Raji (cell line): ENCODE results near the gene TTLL9.

Experiments used
- POLR2A ChIP-seq: IDR thresholded peaks from 2 replicates; pipeline ENCODE4 v1.6.1; 2011; ENCODE audit warnings: low read depth, low read length, control low read depth; ENCODE audit not compliant: insufficient read depth

The TTLL9 gene, protein sequence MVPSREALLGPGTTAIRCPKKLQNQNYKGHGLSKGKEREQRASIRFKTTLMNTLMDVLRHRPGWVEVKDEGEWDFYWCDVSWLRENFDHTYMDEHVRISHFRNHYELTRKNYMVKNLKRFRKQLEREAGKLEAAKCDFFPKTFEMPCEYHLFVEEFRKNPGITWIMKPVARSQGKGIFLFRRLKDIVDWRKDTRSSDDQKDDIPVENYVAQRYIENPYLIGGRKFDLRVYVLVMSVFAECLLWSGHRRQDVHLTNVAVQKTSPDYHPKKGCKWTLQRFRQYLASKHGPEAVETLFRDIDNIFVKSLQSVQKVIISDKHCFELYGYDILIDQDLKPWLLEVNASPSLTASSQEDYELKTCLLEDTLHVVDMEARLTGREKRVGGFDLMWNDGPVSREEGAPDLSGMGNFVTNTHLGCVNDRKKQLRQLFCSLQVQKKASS

DNA sequence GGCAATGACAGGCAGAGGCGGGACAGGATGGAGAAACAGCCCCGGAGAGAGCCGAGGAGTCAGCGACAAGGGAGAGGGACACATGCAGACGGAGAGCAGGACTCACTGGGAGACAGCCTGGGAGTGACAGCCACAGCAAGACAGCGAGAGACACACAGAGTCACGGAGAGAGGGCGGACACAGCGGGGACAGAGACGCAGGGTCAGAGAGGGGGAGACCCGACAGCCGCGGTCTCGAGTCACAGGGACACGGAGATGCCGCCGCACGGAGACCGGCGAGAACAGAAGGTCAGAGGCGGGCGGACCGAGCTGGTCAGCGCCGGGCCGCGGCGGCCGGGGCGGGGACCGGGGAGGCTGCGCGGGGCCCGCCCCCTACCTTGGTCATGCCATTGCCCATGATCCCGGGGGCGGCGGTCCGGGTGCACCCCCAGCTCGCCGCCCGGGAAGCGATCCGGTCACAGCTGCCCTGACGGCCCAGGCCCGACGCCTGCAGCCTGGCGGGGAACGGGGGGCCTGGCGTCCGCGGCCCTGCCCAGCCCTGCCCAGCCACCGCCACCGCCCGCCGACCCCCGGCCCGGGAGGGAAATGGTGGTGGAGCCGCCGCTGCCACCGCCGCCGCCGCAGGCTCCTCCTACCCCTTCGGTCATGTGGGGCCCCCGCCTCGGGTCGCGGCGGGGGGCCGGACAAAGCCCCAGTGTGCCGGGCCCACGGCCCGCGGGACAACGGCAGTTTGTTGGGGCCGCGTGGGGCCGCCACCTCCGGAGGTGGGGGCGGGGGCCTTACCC, at the start of gene TTLL9, which contains the start of gene DUSP15:
TTLL9 (plus strand) TSS at position 693 of the 784 bp plus-strand sequence. CDS start 493 bp downstream, outside the sequence.
DUSP15 (minus strand) TSS at position 586 of the 784 bp plus-strand sequence; CDS start at position 396, 190 bp downstream.
- TF ChIP-seq POLR2A = no peak

DNA sequence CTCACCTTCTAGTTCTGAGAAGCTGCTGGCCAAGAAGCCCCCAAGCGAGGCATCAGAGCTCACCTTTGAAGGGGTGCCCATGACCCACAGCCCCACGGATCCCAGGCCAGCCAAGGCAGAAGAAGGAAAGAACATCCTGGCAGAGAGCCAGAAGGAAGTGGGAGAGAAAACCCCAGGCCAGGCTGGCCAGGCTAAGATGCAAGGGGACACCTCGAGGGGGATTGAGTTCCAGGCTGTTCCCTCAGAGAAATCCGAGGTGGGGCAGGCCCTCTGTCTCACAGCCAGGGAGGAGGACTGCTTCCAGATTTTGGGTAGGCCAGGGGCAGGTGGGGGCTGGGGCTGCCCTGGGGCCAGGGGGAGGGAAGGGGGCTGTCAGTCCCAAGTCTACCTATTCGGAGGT, 49.0 kb upstream of the TTLL9 start:
- no peak for TF ChIP-seq POLR2A

DNA sequence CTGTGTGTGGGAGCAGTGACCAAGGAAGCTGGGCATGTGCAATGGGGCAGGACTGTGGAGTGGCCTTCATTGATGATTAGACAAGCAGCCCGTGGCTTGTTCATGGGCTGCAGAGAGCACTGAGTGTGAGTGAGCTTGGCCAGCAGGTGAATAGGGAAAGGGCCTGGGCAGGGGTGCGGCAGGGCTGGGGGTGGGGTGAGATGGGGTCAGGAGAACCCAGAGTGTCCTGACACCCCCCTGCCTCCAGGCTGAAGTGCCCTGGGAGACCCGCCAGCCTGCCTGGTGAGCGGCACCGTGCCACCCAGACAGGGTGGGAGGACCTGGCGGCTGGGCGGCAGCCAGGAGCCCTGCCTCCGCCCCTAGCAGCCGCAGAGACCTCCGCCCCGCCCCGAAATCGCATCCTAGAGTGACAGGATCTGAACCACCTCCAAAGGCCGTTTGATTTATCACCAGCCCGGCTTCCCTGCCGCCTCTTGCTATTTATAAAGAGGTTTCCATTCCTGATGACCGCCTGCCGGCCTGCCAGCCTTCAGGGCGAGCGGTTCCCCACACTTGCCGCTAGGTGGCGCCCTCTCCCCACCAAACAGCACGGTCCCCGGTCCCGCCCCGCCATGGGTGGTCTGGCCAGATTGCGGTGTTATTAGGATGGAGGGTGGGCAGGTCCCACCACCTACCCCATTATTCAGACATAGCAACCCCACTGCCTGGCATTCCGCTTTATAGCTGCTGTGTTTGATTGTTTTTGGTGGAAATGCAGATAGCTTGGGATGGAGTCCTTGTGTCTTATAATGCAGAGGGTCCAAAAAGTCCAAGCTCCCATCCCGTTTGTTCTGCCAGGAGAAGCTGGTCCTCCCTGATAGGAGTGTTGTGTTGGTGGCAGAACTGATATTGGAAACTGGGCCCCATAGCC, 47.8 kb upstream of the TTLL9 start:
- no peak for TF ChIP-seq POLR2A

DNA sequence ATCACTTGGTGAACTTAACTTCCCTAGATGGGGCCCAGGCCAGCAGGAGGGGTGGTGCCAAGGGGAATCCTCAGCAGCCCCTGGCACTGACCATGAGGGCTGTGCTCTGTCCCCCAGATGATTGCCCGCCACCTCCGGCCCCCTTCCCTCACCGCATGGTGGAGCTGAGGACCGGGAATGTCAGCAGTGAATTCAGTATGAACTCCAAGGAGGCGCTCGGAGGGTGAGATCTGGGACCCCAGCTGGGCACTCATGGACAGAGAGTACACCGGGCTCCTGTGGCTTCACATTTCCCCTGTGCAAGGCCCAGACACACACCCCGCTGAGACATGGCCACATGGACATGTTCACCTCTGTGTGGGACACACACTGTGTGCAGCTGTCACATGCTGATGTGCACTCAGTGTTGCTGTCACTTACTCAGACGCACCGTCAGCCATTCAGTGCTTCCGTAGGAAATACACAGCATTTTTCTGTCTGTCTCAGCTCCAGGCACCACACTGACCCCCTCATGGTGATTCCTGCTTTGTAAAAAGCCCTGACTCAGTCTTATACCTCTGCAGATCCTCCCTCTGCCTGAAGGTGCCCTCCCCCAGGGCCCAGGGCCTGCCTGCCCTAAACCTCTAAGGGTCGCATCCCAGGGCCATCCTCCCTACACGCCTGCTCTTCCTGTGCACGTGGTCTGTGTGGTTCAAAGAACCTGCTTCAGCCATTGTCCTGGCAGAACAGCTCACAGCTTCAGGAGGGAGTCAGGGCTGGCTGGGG, 46.9 kb upstream of the TTLL9 start:
- no peak for TF ChIP-seq POLR2A

DNA sequence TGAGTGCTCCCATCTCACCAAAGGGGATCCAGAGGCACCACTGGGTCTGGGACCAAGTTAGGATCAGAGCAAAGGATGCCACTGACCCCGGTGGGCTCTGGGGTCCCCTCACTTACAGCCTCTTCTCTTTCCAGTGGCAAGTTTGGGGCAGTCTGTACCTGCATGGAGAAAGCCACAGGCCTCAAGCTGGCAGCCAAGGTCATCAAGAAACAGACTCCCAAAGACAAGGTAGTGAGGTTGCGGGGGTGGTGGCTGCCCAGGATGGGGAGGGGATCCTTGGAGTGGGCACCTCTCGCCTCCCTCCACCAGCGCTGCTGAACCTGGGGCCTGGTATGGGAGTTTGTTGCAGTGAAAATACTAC, 46.3 kb upstream of the TTLL9 start:
- no peak for TF ChIP-seq POLR2A

DNA sequence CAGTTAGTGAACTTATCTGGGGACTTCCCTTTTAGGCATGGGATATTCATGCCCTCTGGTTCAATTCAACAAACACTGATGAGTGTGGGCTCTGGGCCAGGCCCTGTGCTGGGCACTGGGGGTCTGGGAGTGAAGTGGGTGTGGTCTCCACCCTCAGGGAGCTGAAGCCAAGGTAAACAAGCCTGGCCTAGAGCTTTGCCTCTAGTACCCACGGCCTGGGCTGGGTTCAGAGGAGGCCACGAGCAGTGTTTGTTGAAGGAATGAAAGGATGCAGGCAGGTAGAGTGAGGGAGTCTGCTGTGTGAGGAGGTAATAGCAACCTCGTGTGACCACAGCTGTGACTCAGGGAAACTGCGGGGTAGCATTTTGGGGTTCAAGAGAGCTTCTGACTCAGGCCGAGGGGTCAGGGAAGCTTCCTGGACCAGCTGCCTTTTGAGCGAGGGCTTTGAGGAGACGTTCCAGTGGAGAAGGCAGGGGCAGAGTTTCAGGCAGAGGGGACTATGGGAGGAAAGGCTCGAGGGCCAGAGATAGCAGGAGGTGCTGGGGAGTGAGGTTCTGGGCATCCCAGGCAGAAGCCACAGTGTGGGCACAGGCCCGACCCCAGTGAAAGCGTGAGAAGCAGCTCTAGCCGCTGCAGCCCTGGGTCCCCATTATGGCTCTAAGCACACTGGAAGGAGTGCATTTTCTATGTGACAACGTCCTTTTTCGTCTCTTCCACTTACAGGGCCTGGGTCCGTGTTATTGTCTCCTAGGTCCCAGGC, 45.7 kb upstream of the TTLL9 start:
- TF ChIP-seq POLR2A = no peak

DNA sequence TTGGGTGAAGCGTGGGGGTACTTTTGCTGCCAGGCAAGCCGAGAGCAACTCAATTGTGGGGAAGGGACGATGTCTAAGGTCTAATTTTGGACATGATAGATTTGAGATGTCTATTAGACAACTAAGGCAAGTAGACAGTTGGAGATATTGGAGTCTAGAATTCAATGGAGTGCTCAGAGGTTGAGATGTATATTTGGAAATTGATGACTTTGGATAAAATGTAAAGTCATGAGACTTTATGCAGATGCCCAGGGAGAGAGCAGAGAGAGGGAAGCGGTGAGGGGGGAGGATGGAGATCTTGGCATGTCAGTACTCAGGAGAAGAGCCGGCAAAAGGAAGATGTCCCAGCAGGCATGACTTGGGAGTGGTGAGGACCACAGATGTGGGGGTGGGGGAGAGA, 44.4 kb upstream of the TTLL9 start:
- no peak for TF ChIP-seq POLR2A

DNA sequence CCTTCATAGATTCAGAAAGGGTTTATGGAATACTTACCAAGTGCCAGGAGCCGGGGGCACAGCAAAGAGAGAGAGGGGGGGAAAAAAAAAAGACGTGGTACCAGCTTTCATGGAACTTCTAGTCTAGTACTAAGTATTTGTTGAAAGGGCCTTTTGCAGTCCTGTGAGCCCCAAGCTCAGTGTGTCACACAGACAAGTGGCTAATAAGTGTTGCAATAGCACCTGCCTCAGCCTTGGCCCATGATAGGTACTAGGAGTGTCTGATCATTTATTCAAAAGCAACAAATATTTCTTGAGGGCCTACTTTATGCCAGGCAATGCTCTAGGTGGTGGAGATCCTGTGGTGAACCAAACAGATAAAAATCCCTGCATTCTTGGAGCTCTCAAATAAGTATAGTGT, 43.4 kb upstream of the TTLL9 start:
- TF ChIP-seq POLR2A = no peak

DNA sequence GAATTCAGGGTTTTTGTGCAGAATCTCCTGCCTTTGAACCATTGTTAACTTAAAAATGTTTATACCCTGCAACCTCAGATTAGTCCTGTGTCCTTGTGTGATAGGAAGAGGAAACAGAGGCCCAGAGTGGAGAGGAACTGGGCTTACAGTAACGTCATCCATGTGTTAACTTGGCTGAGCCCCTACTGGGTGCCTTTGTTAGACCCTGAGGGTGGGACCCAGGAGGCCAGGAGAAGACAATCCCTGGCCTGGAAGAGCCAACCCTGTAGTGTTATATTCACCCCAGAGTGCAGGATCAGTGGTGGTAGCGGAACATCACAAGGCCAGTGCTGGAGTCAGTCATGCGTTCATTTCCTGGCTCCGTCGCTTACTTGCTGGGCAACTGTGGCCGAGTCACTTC, 40.7 kb upstream of the TTLL9 start:
- TF ChIP-seq POLR2A = no peak

DNA sequence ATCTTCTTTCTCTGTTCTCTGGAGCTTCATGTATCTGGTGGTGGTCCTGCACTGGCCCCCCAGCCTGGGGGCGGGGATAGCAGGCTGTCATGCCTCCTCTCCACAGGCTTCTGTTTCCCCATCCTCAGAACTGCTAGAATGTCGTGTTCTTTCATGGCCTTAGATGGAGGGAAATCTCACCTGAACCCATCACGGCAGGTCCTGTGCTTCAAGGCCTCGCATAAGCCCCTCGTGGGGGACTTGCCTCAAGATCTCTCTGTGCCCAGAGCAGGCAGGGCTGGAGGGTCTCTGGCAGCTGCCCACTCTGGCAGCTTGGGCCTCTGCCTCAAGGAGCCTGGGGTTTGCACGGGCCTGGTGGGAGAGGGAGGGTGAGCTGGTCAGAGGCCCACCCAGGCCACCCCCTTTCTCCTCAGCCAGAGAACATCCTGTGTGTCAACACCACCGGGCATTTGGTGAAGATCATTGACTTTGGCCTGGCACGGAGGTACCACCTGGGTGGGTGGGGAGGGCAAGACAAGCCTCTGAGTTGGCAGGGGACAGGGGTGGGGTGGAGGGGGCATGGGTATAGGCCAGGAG, 39.9 kb upstream of the TTLL9 start:
- no peak for TF ChIP-seq POLR2A

DNA sequence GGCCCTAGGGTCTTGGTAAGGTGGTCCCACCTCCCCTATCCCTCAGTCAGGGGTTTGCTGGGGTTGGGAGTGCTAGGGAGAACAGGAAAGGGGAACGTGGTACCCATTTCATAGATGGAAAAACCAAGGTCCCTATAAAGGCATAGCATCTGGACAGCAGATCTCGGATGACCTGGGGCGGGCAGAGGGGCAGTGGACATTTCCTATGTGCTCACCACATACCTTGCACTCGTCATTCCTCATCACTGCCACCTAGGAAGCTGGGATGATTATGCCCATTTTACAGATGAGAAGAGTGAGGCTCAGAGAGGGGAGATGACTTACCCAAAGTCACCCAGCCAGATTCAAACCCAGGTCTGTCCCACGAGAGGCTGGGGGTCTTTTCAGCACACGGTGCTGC, 39.2 kb upstream of the TTLL9 start:
- no peak for TF ChIP-seq POLR2A

DNA sequence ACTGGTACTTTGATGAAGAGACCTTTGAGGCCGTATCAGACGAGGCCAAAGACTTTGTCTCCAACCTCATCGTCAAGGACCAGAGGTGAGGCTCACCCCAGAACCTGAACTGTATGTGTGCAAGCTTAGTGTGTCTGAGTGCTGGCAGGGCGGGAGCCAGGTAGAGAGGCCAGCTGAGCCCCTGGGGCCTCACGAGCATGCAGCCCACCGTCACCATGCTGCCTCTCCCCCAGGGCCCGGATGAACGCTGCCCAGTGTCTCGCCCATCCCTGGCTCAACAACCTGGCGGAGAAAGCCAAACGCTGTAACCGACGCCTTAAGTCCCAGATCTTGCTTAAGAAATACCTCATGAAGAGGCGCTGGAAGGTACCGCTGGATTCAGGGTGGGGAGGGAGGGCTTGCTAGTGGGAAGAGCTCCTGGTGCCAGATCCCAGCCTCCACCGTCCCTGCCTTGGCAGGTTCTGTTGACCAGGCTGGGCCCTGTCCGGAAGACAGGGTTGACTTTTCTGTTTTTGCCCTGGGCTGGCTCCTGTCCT, 38.6 kb upstream of the TTLL9 start:
- TF ChIP-seq POLR2A = no peak

DNA sequence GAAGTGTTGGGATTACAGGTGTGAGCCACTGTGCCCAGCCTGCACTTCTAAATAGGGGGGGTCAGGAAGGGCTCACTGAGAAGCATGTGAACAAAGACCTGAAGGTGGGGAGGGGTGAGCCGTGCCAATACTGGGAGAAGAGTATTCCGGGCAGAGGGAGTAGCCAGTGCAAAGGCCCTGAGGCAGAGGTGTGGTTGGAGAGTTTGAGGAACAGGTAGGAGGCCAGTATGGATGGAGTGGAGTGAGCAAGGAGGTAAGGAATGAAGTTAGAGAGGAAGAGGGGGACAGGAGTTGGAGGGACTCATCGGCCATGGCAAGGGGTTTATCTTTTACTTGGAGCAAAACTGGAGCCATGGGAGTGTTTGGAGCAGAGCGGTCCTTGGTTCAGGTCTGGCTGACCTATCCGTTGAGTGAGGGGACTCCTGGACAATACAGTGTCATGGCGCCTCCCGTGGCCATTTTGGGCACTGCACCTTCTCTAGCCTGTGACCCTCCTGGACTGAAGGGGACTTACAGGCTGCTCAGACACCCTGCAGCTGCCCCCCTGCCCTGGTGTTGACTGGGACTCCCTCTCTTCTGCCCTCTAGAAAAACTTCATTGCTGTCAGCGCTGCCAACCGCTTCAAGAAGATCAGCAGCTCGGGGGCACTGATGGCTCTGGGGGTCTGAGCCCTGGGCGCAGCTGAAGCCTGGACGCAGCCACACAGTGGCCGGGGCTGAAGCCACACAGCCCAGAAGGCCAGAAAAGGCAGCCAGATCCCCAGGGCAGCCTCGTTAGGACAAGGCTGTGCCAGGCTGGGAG, 37.1 kb upstream of the TTLL9 start:
- TF ChIP-seq POLR2A = no peak
